ENCODE results near the gene INSM2.

The INSM2 gene

GRCh38 chr14:35506461-35506860 is 27.5 kb upstream of the INSM2 start:
- TF ChIP-seq, protein P1, sequence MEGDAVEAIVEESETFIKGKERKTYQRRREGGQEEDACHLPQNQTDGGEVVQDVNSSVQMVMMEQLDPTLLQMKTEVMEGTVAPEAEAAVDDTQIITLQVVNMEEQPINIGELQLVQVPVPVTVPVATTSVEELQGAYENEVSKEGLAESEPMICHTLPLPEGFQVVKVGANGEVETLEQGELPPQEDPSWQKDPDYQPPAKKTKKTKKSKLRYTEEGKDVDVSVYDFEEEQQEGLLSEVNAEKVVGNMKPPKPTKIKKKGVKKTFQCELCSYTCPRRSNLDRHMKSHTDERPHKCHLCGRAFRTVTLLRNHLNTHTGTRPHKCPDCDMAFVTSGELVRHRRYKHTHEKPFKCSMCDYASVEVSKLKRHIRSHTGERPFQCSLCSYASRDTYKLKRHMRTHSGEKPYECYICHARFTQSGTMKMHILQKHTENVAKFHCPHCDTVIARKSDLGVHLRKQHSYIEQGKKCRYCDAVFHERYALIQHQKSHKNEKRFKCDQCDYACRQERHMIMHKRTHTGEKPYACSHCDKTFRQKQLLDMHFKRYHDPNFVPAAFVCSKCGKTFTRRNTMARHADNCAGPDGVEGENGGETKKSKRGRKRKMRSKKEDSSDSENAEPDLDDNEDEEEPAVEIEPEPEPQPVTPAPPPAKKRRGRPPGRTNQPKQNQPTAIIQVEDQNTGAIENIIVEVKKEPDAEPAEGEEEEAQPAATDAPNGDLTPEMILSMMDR (IDR thresholded peaks at IDR 0.05; ENCODE audit: low read length, missing control alignments): no peak
- H3K4me3 ChIP-seq (replicated peaks; ENCODE audit: low read depth, low read length): no peak overlapping the region
- no peak for DNase-seq (ENCODE audit: low read depth)

DNA sequence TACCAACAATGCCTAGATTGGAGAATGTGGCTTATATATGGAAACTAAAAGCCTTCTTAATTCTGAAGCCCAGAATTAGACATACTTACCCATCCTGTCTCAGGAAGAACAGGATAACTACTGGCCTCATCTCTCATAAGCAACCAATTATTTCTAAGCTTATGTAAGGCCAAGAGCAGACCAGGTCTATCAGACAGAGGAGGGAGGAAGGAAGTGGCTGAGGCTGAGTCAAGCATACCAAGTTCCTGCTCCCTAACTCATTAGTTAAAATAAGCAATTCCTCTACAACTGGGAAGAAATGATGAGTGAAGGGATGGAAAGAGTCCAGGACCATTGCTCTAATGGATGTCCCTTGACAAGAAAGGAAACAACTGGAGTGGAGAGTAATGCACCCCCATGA is 27.0 kb upstream of the INSM2 start:
- TF ChIP-seq, protein P1 (IDR thresholded peaks at IDR 0.05; ENCODE audit: low read length, missing control alignments): no peak
- no peak overlapping the region for H3K4me3 ChIP-seq (replicated peaks; ENCODE audit: low read depth, low read length)
- peak; percentile 39 for DNase-seq (ENCODE audit: low read depth)

DNA sequence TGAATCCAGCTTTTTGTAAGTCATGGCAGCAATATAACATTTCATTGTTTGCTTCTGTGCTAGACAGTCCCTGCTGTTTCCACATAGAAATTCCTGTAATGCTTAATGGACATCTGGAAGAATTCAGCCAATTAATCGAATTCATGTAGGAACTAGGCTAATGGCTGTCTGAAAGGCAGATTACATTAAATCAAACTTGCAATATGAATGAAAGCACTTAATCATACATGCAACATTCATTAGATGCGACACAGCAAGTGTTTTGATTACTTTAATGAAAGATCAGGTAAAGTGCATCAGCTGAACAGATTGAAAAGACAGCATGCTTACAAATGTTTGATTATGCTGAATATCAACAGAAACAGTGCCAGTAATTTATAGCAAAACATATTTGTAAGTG is 24.1 kb upstream of the INSM2 start:
- TF ChIP-seq, protein P1 (IDR thresholded peaks at IDR 0.05; ENCODE audit: low read length, missing control alignments): no peak
- no peak for DNase-seq (ENCODE audit: low read depth)
- H3K4me3 ChIP-seq (replicated peaks; ENCODE audit: low read depth, low read length): no peak overlapping the region

- no peak overlapping the region for H3K4me3 ChIP-seq (replicated peaks; ENCODE audit: low read depth, low read length)
- TF ChIP-seq, protein P1 (IDR thresholded peaks at IDR 0.05; ENCODE audit: low read length, missing control alignments): no peak
- no peak for DNase-seq (ENCODE audit: low read depth)
Measured at GRCh38 chr14:35512765-35513164, 21.2 kb upstream of the INSM2 start.

DNA sequence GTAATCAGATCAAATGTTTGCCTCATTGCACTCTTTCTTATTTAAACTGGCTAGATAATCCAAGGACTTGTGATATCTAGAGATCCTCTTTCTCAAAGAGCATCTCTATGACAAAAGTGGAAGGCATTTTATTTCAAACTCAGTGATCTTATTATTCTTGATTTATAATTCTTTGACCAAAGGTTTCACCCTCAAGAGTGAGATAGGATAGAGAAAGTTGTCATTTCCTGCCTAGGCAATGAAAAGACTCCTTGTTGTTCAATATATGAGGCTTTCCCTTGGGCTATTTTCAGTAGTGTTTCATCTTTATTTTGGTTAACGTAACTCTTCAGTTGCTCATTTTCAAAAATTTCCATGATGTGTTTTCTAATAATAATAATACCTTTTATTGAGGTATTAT is 18.0 kb upstream of the INSM2 start:
- no peak for DNase-seq (ENCODE audit: low read depth)
- TF ChIP-seq, protein P1 (IDR thresholded peaks at IDR 0.05; ENCODE audit: low read length, missing control alignments): no peak
- H3K4me3 ChIP-seq (replicated peaks; ENCODE audit: low read depth, low read length): no peak overlapping the region

DNA sequence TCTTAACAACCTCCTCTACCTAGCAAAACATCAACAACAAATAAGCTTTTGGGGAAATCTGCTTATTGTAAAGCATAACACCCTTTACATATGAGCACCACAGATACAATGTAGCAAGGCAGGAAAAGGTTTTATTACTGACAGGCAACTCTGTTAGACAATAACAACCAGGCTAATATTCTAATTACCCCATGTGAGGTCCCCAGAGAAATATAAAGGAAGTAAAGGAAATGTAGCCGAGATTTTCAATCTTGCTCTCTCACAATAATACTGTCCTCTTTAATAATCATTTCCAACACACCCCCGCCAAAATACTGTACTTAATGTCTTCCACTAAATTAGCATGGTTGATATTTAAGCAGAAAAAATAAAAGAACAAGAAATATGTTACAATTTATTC is 14.0 kb upstream of the INSM2 start:
- no peak overlapping the region for H3K4me3 ChIP-seq (replicated peaks; ENCODE audit: low read depth, low read length)
- TF ChIP-seq, protein P1 (IDR thresholded peaks at IDR 0.05; ENCODE audit: low read length, missing control alignments): no peak
- DNase-seq (ENCODE audit: low read depth): no peak

GRCh38 chr14:35525695-35526094 is 8.3 kb upstream of the INSM2 start:
- no peak for DNase-seq (ENCODE audit: low read depth)
- H3K4me3 ChIP-seq (replicated peaks; ENCODE audit: low read depth, low read length): no peak overlapping the region
- TF ChIP-seq, protein P1 (IDR thresholded peaks at IDR 0.05; ENCODE audit: low read length, missing control alignments): no peak
